Measurements from ENCODE around the gene ANKRA2.
"Not testable (repeated sequence)": the region's sequence is repeated elsewhere in the genome, so short reads cannot be mapped to it uniquely, and the experiment has no call there.

Gene ANKRA2

GRCh38 chr5:73544429-73545402 lies 20.7 kb downstream of the ANKRA2 start:
- DNase-seq = no peak

- DNase-seq = no peak
Measured at GRCh38 chr5:73542020-73542419, 23.4 kb downstream of the ANKRA2 start.

- no peak for DNase-seq
Measured at GRCh38 chr5:73540192-73540591, 25.2 kb downstream of the ANKRA2 start.

- DNase-seq = no peak
Measured at GRCh38 chr5:73539730-73540129, 25.7 kb downstream of the ANKRA2 start.

- DNase-seq = no peak
Measured at GRCh38 chr5:73534971-73535370, 30.5 kb downstream of the ANKRA2 start.

GRCh38 chr5:73534011-73534644 lies 31.3 kb downstream of the ANKRA2 start:
- DNase-seq = no peak

- no peak for DNase-seq
Measured at GRCh38 chr5:73532195-73532594, 33.2 kb downstream of the ANKRA2 start.

- DNase-seq = no peak
Measured at GRCh38 chr5:73531356-73531755, 34.1 kb downstream of the ANKRA2 start.

GRCh38 chr5:73529081-73529480 lies 36.4 kb downstream of the ANKRA2 start:
- no peak for DNase-seq

GRCh38 chr5:73528248-73528647 lies 37.2 kb downstream of the ANKRA2 start:
- no peak for DNase-seq

GRCh38 chr5:73525606-73526203 lies 39.7 kb downstream of the ANKRA2 start:
- DNase-seq = no peak

GRCh38 chr5:73523861-73524260 lies 41.6 kb downstream of the ANKRA2 start:
- DNase-seq = no peak

GRCh38 chr5:73522989-73523388 lies 42.5 kb downstream of the ANKRA2 start:
- DNase-seq = no peak

- DNase-seq = peak; percentile 41
Measured at GRCh38 chr5:73519531-73520283, 45.7 kb downstream of the ANKRA2 start.

GRCh38 chr5:73515232-73515631 lies 50.2 kb downstream of the ANKRA2 start:
- no peak for DNase-seq

GRCh38 chr5:73514418-73514817 lies 51.0 kb downstream of the ANKRA2 start:
- no peak for DNase-seq

GRCh38 chr5:73513996-73514395 lies 51.4 kb downstream of the ANKRA2 start:
- DNase-seq = no peak

GRCh38 chr5:73508521-73508920 lies 56.9 kb downstream of the ANKRA2 start:
- not testable (repeated sequence) for DNase-seq

GRCh38 chr5:73507062-73507461 lies 58.4 kb downstream of the ANKRA2 start:
- DNase-seq = no peak

- no peak for DNase-seq
Measured at GRCh38 chr5:73506459-73506955, 58.9 kb downstream of the ANKRA2 start.
